Kidney (tissue), 14 donors: ENCODE measurements around the gene LMX1B. TPM values are rescaled to one million over a fixed set of nuclear protein-coding genes. Genes with fewer than 3 reads are reported as not detected.

ENCODE experiments used
- DNase-seq, 5 donors: peaks; one replicate each; pipeline ENCODE4 v3.0.0-alpha.2; 2013 to 2020
- FAIRE-seq: peaks from 2 replicates; lab custom pipeline; 2012; peaks lifted over from hg19 to GRCh38; lab: Jason Lieb, UNC
- H3K27ac ChIP-seq, 2 donors: one replicate each; pipeline ENCODE4 v1.7.0; 2013; ENCODE audit warnings: low read depth in 2 of 2, low read length in 2 of 2, inconsistent platforms in 1 of 2
- H3K27me3 ChIP-seq: one replicate; pipeline ENCODE4 v1.7.1; 2013; ENCODE audit warnings: low read length, inconsistent platforms; ENCODE audit not compliant: control insufficient read depth, insufficient read depth
- H3K36me3 ChIP-seq, 3 donors: one replicate each; pipeline versions ENCODE4 v1.7.0 to v1.7.1; 2013; ENCODE audit warnings: low read length in 3 of 3, control low read depth in 1 of 3, inconsistent platforms in 1 of 3; ENCODE audit not compliant: insufficient read depth in 3 of 3, control insufficient read depth in 2 of 3
- H3K4me1 ChIP-seq, 3 donors: one replicate each; pipeline versions ENCODE4 v1.7.0 to v1.7.1; 2013; ENCODE audit warnings: low read length in 3 of 3, inconsistent platforms in 1 of 3, low read depth in 1 of 3; ENCODE audit not compliant: control insufficient read depth in 2 of 3, insufficient read depth in 2 of 3
- H3K4me3 ChIP-seq, 3 donors: one replicate each; pipeline versions ENCODE4 v1.7.0 to v1.8.1; 2013; ENCODE audit warnings: low read length in 3 of 3, control low read depth in 1 of 3, inconsistent platforms in 1 of 3
- H3K9ac ChIP-seq, 3 donors: one replicate each; pipeline versions ENCODE4 v1.7.0 to v1.7.1; 2013; ENCODE audit warnings: low read length in 3 of 3, control low read depth in 1 of 3, inconsistent platforms in 1 of 3
- H3K9me3 ChIP-seq, 3 donors: one replicate each; pipeline versions ENCODE4 v1.7.0 to v1.7.1; 2013; ENCODE audit warnings: low read length in 3 of 3, control low read depth in 1 of 3, inconsistent platforms in 1 of 3; ENCODE audit not compliant: control insufficient read depth in 2 of 3, insufficient read depth in 1 of 3
- intact Hi-C: fragments of 100-400 bp; cut with DNase I; formaldehyde crosslinking; loops from one replicate; pipeline ENCODE4 v1.11.1; 2022
- polyA plus RNA-seq: library from polyadenylated mRNA; stranded (reverse); fragments of 350-450 nt; fragmentation: Illumina TruSeq; extraction: RNeasy Lipid Tissue Mini Kit (QIAGEN cat#74804); gene quantifications from one replicate; pipeline ENCODE4 v1.2.3, GENCODE V29; 2014; ENCODE audit warnings: low read depth, low replicate concordance; ENCODE audit not compliant: insufficient read depth
- total RNA-seq: library from RNA; stranded (reverse); fragmentation: NEBNext Ultra II Directional; extraction: Animal tissue kit (Norgen Biotek cat#: 25700); gene quantifications from one replicate; pipeline ENCODE4 v1.2.1, GENCODE V29; 2021
- TF ChIP-seq, protein P1 (sequence below): IDR thresholded peaks from 3 replicates; pipeline ENCODE4 v1.5.1; 2012; ENCODE audit warnings: mild to moderate bottlenecking, moderate library complexity, borderline replicate concordance; ENCODE audit not compliant: insufficient read depth; ENCODE audit errors: extremely low read depth
- donor health status: control.
- donor health status: control.
- donor health status: control.
- donor health status: control.
- donor health status: control.
- donor health status: DM: yes; HTN: yes; CAD: no.
- donor health status: Normal renal cell carcinoma (clear cell type).

The LMX1B gene
- total and polyA plus RNA-seq, 2 donors from 2014 or later, result 0.57 to 2.6 TPM

DNA sequence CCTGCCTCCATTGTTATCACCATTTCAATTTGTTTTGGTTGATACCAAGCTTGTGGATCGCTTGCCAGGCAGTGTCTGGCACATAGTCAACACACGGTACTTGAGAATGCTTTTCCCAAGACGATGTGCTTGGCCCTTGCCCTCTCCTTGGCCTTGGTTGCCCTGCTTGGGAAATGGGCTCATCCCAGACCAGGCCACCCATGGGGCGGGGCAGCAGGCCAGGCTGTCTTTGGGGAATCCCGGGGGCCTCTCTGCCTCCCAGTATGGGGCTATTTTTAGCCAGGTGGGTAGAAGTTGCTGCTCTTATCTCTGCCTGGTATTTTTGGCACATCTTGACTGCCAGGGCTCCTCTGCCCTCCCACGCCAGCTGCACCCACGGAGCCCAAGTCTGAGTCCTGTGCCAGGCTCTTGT is 49.9 kb downstream of the LMX1B start:
- Histone ChIP-seq H3K4me3 (no peak overlapping the region), H3K36me3 (no peaks in the 10 kb centered on the region), H3K9ac (no peak overlapping the region), H3K4me1 (peaks cover 0 to 2% (median 0%) of the 10 kb centered on the region in 3 donors), H3K9me3 (no peaks in the 10 kb centered on the region), H3K27me3 (no peaks in the 10 kb centered on the region), H3K27ac (no peak overlapping the region)
- TF ChIP-seq, protein P1, sequence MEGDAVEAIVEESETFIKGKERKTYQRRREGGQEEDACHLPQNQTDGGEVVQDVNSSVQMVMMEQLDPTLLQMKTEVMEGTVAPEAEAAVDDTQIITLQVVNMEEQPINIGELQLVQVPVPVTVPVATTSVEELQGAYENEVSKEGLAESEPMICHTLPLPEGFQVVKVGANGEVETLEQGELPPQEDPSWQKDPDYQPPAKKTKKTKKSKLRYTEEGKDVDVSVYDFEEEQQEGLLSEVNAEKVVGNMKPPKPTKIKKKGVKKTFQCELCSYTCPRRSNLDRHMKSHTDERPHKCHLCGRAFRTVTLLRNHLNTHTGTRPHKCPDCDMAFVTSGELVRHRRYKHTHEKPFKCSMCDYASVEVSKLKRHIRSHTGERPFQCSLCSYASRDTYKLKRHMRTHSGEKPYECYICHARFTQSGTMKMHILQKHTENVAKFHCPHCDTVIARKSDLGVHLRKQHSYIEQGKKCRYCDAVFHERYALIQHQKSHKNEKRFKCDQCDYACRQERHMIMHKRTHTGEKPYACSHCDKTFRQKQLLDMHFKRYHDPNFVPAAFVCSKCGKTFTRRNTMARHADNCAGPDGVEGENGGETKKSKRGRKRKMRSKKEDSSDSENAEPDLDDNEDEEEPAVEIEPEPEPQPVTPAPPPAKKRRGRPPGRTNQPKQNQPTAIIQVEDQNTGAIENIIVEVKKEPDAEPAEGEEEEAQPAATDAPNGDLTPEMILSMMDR, result no peak
- intact Hi-C loops, result no loop called here
- DNase-seq, result peak in 1 of 5 donors; percentile 52
- FAIRE-seq, result no peak

DNA sequence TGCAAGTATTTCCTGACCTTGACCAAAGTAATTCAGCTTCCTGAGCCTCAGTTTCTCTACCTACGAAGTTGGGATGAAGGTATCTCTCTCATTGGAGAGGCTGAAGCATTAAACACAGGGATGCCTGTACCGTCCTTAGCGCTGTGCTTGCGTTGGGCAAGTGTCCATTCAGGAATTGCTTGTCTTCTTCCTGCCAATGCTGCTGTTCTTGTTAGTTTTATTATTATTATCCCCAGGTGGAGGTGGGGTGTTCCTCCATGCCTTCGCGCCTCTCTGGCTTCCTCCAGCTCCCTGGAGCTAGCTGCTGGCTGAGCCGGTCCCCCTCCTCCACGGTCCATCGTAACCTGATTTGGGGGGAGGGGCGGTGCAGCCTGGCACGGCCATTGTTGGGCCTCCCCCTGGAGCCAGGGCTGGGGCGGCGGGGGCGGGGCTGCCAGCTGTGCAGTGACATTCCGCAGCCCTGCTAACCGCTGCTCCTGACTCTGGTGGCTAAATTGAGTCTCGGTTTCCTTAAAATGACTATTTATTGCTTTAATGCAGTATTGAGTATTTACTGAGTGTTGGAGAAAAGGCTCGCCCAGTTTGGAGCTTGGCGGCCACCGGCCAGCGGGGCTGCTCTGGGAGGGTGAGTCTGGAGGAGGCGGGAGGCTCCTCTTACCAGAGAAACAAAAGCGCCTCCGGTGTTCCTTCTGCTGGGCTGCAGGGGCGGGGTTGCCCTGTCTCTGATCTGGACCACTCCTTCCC is 51.3 kb downstream of the LMX1B start:
- intact Hi-C loops, result no loop called here
- H3K4me1 ChIP-seq, result peaks cover 0 to 2% (median 0%) of the 10 kb centered on the region in 3 donors
- DNase-seq, result peak; percentile 66 to 90 (median 87)
- TF ChIP-seq, protein P1, result no peak
- FAIRE-seq, result no peak
- H3K4me3 ChIP-seq, result no peak overlapping the region
- H3K36me3 ChIP-seq, result no peaks in the 10 kb centered on the region
- H3K27me3 ChIP-seq, result no peaks in the 10 kb centered on the region
- no peaks in the 10 kb centered on the region for H3K9me3 ChIP-seq
- no peak overlapping the region for H3K27ac ChIP-seq
- no peak overlapping the region for H3K9ac ChIP-seq

DNA sequence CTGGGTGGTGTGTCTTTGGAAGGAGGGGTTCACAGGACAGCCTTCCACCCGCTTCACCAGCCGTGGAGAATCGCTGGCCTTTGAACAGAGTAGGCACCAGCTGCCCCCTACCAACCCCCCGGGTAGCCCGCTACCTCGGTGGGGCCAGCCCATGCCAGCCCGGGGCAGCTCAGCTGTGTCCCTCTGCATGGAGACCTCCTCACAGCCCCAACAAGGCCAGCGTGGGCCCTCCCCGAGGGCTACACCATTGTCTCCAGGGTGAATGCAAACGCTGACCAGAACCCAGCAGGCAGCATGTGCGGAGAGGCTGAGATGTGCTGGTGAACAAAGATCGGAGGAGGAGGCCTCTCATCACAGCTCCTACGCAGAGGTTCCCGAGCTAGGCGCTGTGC is 51.9 kb downstream of the LMX1B start:
- Histone ChIP-seq H3K27me3 (peaks cover 3% of the 10 kb centered on the region), H3K9ac (no peak overlapping the region), H3K4me1 (peaks cover 0 to 2% (median 0%) of the 10 kb centered on the region in 3 donors), H3K27ac (no peak overlapping the region), H3K36me3 (no peaks in the 10 kb centered on the region), H3K9me3 (no peaks in the 10 kb centered on the region), H3K4me3 (no peak overlapping the region)
- FAIRE-seq, result no peak
- intact Hi-C loops, result no loop called here
- peak in 1 of 5 donors; percentile 57 for DNase-seq
- TF ChIP-seq, protein P1, result no peak
